Ishikawa (cell line): ENCODE measurements around the gene DNAJB12.

Source experiments
- CEBPB ChIP-seq: IDR thresholded peaks from 2 replicates; pipeline ENCODE4 v1.6.1; 2012
- CREB1 ChIP-seq: IDR thresholded peaks from 2 replicates; pipeline ENCODE4 v1.6.1; 2012; ENCODE audit warnings: low read depth
- EGR1 ChIP-seq: IDR thresholded peaks from 2 replicates; pipeline ENCODE4 v1.6.1; 2012
- EP300 ChIP-seq: IDR thresholded peaks from 2 replicates; pipeline ENCODE4 v1.6.1; 2012; ENCODE audit warnings: borderline replicate concordance
- FOXM1 ChIP-seq: IDR thresholded peaks from 2 replicates; pipeline ENCODE4 v1.6.1; 2012; ENCODE audit warnings: low read depth, borderline replicate concordance
- NFIC ChIP-seq: IDR thresholded peaks from 2 replicates; pipeline ENCODE4 v1.6.1; 2012
- RAD21 ChIP-seq: IDR thresholded peaks from 2 replicates; pipeline ENCODE4 v1.6.1; 2012; ENCODE audit warnings: low read depth
- TAF1 ChIP-seq: IDR thresholded peaks from 2 replicates; pipeline ENCODE4 v1.6.1; 2012; ENCODE audit warnings: low read depth, mild to moderate bottlenecking
- TCF12 ChIP-seq: IDR thresholded peaks from 2 replicates; pipeline ENCODE4 v1.6.1; 2012; ENCODE audit warnings: low read depth
- TEAD4 ChIP-seq: IDR thresholded peaks from 2 replicates; pipeline ENCODE4 v1.6.1; 2012
- YY1 ChIP-seq: IDR thresholded peaks from 2 replicates; pipeline ENCODE4 v1.6.1; 2012; ENCODE audit warnings: low read depth
- TF ChIP-seq, protein P1 (sequence below): IDR thresholded peaks from 2 replicates; pipeline ENCODE4 v1.6.1; 2012
- TF ChIP-seq, protein P2 (sequence below): IDR thresholded peaks from 2 replicates; pipeline ENCODE4 v1.6.1; 2012
- TF ChIP-seq, protein P3 (sequence below): IDR thresholded peaks from 2 replicates; pipeline ENCODE4 v1.6.1; 2012; ENCODE audit warnings: low read depth, mild to moderate bottlenecking

DNA sequence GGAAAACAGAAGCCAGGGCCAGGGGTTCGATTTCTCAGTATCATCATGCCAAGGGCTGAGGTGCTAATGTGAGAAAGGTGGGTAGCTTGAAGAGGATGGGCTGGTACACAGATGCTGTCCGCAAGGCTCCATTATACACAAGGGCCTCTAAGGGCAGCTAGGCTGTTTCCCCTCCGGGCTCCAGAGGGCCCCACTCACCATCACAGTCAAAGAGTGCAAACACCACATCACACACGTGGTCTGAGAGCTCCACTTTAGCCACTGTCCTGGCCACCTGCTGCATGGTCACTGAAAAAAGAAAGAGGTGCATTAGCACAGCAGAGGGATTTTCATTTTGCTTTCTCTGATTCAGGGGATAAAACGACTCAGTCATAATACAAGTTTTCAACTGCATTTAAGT lies 20.9 kb upstream of the DNAJB12 start:
- TF ChIP-seq RAD21 (peak; percentile 32; the same call in 1 of the 2 replicates), TCF12 (no peak), TAF1 (no peak), FOXM1 (no peak), EP300 (no peak), YY1 (no peak), TEAD4 (no peak), CEBPB (no peak), NFIC (no peak), EGR1 (no peak), CREB1 (no peak)
- TF ChIP-seq, protein P1, sequence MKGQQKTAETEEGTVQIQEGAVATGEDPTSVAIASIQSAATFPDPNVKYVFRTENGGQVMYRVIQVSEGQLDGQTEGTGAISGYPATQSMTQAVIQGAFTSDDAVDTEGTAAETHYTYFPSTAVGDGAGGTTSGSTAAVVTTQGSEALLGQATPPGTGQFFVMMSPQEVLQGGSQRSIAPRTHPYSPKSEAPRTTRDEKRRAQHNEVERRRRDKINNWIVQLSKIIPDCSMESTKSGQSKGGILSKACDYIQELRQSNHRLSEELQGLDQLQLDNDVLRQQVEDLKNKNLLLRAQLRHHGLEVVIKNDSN: no peak
- TF ChIP-seq, protein P2, sequence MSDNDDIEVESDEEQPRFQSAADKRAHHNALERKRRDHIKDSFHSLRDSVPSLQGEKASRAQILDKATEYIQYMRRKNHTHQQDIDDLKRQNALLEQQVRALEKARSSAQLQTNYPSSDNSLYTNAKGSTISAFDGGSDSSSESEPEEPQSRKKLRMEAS: no peak
- TF ChIP-seq, protein P3, sequence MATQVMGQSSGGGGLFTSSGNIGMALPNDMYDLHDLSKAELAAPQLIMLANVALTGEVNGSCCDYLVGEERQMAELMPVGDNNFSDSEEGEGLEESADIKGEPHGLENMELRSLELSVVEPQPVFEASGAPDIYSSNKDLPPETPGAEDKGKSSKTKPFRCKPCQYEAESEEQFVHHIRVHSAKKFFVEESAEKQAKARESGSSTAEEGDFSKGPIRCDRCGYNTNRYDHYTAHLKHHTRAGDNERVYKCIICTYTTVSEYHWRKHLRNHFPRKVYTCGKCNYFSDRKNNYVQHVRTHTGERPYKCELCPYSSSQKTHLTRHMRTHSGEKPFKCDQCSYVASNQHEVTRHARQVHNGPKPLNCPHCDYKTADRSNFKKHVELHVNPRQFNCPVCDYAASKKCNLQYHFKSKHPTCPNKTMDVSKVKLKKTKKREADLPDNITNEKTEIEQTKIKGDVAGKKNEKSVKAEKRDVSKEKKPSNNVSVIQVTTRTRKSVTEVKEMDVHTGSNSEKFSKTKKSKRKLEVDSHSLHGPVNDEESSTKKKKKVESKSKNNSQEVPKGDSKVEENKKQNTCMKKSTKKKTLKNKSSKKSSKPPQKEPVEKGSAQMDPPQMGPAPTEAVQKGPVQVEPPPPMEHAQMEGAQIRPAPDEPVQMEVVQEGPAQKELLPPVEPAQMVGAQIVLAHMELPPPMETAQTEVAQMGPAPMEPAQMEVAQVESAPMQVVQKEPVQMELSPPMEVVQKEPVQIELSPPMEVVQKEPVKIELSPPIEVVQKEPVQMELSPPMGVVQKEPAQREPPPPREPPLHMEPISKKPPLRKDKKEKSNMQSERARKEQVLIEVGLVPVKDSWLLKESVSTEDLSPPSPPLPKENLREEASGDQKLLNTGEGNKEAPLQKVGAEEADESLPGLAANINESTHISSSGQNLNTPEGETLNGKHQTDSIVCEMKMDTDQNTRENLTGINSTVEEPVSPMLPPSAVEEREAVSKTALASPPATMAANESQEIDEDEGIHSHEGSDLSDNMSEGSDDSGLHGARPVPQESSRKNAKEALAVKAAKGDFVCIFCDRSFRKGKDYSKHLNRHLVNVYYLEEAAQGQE: no peak
